ENCODE results near the gene L3MBTL4. TPM values are rescaled to one million over a fixed set of nuclear protein-coding genes. Genes with fewer than 3 reads are reported as not detected.

The L3MBTL4 gene
- total RNA-seq, 2 donors from 2014 or later = 4.6 to 7.2 TPM

DNA sequence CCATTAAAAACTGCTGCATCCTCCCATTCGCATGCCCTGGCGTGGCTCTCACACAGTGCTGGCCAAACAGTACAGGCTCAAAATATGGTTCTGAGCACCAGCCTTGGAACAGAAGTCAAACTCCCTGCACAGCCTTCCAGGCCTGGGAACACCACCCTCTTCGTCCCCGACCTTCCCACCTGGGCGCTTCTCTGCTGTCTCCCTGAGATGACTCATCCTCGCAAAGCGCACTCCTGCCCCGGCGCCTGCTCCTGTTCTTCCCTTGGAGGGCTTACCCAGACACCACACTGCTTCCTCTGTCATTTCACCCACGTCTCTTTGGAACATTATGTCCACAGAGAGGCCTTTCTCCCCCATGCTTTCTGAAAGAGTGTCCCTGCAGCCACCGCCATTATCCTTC is 172.7 kb downstream of the L3MBTL4 start:
- no peak overlapping the region for H3K27ac Mint-ChIP-seq
- no peaks in the 10 kb centered on the region for H3K4me1 Mint-ChIP-seq
- Histone ChIP-seq H3K9ac (ENCODE audit: extremely low read depth, low read length, poor library complexity, severe bottlenecking) (no peak overlapping the region), H3K27me3 (ENCODE audit: control insufficient read depth, insufficient read depth, low read length, poor library complexity, severe bottlenecking) (no peaks in the 10 kb centered on the region), H3K4me3 (ENCODE audit: low read length) (no peak overlapping the region), H3K36me3 (ENCODE audit: control insufficient read depth, insufficient read depth, low read length) (no peaks in the 10 kb centered on the region), H3K9me3 (ENCODE audit: control insufficient read depth, low read length) (no peaks in the 10 kb centered on the region), H3K4me1 (ENCODE audit: control insufficient read depth, insufficient read depth, low read length) (no peaks in the 10 kb centered on the region), H3K27ac (ENCODE audit: low read depth, low read length) (no peak overlapping the region)
- H3K27me3 Mint-ChIP-seq (ENCODE audit: insufficient read depth) = no peaks in the 10 kb centered on the region
- H3K4me3 Mint-ChIP-seq = no peak overlapping the region
- no peak for DNase-seq
- no peaks in the 10 kb centered on the region for H3K9me3 Mint-ChIP-seq
- 94 to 96% methylated on average over 10 to 11 of the region's 11 CpGs for WGBS, 2 experiments (ENCODE audit: insufficient coverage in 1 of 2, insufficient read length in 1 of 2)
- no peak for TF ChIP-seq CTCF (conservative IDR thresholded peaks at IDR 0.05)
- peaks cover 2% of the 10 kb centered on the region for H3K36me3 Mint-ChIP-seq (ENCODE audit: low read depth)

GRCh38 chr18:6239716-6240115 is 175.0 kb downstream of the L3MBTL4 start:
- Mint-ChIP-seq H3K4me1 (no peaks in the 10 kb centered on the region), H3K9me3 (peaks cover 2% of the 10 kb centered on the region), H3K36me3 (ENCODE audit: low read depth) (peaks cover 2% of the 10 kb centered on the region), H3K27me3 (ENCODE audit: insufficient read depth) (no peaks in the 10 kb centered on the region), H3K27ac (no peak overlapping the region), H3K4me3 (no peak overlapping the region)
- no peaks in the 10 kb centered on the region for H3K27me3 ChIP-seq (ENCODE audit: control insufficient read depth, insufficient read depth, low read length, poor library complexity, severe bottlenecking)
- no peak overlapping the region for H3K9ac ChIP-seq (ENCODE audit: extremely low read depth, low read length, poor library complexity, severe bottlenecking)
- H3K4me3 ChIP-seq (ENCODE audit: low read length) = no peak overlapping the region
- H3K27ac ChIP-seq (ENCODE audit: low read depth, low read length) = no peak overlapping the region
- DNase-seq = no peak
- TF ChIP-seq CTCF (conservative IDR thresholded peaks at IDR 0.05) = no peak
- 72 to 89% methylated on average over 4 to 6 of the region's 6 CpGs for WGBS, 2 experiments (ENCODE audit: insufficient coverage in 1 of 2, insufficient read length in 1 of 2)
- no peaks in the 10 kb centered on the region for H3K36me3 ChIP-seq (ENCODE audit: control insufficient read depth, insufficient read depth, low read length)
- no peaks in the 10 kb centered on the region for H3K4me1 ChIP-seq (ENCODE audit: control insufficient read depth, insufficient read depth, low read length)
- no peaks in the 10 kb centered on the region for H3K9me3 ChIP-seq (ENCODE audit: control insufficient read depth, low read length)

GRCh38 chr18:6236258-6236657 is 178.5 kb downstream of the L3MBTL4 start:
- peaks cover 4% of the 10 kb centered on the region for H3K9me3 Mint-ChIP-seq
- H3K36me3 ChIP-seq (ENCODE audit: control insufficient read depth, insufficient read depth, low read length) = no peaks in the 10 kb centered on the region
- no peak for TF ChIP-seq CTCF (conservative IDR thresholded peaks at IDR 0.05)
- H3K27ac Mint-ChIP-seq = no peak overlapping the region
- WGBS, 2 experiments (ENCODE audit: insufficient coverage in 1 of 2, insufficient read length in 1 of 2) = 91 to 95% methylated on average over 2 of the region's 2 CpGs
- no peak for DNase-seq
- H3K4me1 ChIP-seq (ENCODE audit: control insufficient read depth, insufficient read depth, low read length) = no peaks in the 10 kb centered on the region
- H3K4me3 Mint-ChIP-seq = no peak overlapping the region
- no peak overlapping the region for H3K9ac ChIP-seq (ENCODE audit: extremely low read depth, low read length, poor library complexity, severe bottlenecking)
- no peak overlapping the region for H3K4me3 ChIP-seq (ENCODE audit: low read length)
- no peaks in the 10 kb centered on the region for H3K27me3 Mint-ChIP-seq (ENCODE audit: insufficient read depth)
- no peaks in the 10 kb centered on the region for H3K9me3 ChIP-seq (ENCODE audit: control insufficient read depth, low read length)
- no peaks in the 10 kb centered on the region for H3K4me1 Mint-ChIP-seq
- no peaks in the 10 kb centered on the region for H3K27me3 ChIP-seq (ENCODE audit: control insufficient read depth, insufficient read depth, low read length, poor library complexity, severe bottlenecking)
- H3K36me3 Mint-ChIP-seq (ENCODE audit: low read depth) = peaks cover 2% of the 10 kb centered on the region
- no peak overlapping the region for H3K27ac ChIP-seq (ENCODE audit: low read depth, low read length)
